HG03045 (cell line): ENCODE measurements around the gene TUBB2B.
"Not testable (repeated sequence)": the region's sequence is repeated elsewhere in the genome, so short reads cannot be mapped to it uniquely, and the experiment has no call there.

ENCODE experiments used
- ATAC-seq: cut with Tn5 transposase; IDR thresholded peaks from one replicate; pipeline ENCODE4 v1.9.1; 2021; ENCODE audit warnings: mild to moderate bottlenecking, moderate library complexity; ENCODE audit not compliant: unreplicated experiment

Gene TUBB2B

DNA sequence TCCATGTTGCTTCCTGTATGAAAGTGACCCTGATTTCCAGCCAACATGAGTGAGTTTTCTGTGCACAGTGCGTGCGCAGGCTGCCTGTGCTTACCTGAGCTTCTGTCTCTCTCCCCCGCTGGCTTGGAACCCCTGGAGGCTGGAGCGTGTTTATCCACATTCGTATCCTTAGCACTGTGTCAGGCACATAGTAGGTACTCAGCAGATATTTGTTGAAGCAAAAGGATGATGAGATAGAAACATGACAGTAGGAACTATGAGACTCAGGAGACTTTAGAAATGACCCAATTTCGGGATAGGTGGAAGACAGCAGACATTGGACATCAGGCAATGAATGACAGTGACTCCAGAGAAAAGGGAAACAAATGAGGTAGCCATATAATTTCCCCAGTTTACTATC is 15.2 kb downstream of the TUBB2B start:
- no peak for ATAC-seq

DNA sequence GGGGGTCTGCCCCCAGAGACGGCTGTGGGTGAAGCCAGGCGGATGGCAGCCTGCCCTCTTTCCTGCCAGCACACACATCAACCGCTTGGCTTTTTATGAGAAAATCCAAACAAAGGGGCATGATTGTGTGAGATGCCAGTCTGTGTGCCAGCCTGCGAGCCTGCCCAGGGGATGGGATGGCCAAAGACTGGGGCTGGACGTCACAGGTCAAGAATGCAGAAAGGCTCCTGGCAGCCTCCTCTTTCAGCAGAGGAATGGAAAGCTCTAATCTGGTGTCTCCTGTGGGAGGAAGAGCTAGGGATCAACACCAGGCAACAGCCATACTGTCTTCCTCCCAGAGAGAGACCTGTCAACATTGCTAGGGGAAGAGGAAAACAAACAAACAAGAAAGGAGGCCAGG is 15.8 kb downstream of the TUBB2B start:
- ATAC-seq, result no peak

DNA sequence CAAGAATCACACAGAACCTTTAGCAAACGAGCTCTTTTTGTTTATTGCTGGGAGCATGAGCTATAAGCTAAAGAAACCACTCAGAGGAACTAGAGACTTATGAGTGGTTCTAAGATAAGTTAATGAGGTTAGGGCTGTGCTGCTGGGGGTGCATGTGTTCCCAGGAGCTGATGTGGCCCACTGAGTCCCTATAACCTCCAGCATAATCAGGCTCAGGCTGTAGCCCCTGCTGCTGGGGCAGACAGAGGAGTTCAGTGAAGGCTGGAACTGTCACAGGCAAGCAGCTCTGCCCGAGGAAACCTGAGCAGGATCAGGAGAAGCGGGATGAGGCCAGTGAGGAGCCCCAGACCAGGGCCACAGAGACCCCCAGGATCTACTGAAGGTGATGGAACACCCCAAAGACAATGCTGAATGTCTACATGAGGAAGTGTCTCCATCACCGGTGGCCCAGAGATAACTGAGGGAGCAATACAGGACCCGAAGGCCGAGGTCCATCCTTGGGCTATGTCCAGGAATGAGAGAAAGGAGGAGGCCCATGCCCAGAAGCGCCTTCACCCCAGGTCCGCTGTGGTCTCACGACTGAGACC is 17.3 kb downstream of the TUBB2B start:
- no peak for ATAC-seq

DNA sequence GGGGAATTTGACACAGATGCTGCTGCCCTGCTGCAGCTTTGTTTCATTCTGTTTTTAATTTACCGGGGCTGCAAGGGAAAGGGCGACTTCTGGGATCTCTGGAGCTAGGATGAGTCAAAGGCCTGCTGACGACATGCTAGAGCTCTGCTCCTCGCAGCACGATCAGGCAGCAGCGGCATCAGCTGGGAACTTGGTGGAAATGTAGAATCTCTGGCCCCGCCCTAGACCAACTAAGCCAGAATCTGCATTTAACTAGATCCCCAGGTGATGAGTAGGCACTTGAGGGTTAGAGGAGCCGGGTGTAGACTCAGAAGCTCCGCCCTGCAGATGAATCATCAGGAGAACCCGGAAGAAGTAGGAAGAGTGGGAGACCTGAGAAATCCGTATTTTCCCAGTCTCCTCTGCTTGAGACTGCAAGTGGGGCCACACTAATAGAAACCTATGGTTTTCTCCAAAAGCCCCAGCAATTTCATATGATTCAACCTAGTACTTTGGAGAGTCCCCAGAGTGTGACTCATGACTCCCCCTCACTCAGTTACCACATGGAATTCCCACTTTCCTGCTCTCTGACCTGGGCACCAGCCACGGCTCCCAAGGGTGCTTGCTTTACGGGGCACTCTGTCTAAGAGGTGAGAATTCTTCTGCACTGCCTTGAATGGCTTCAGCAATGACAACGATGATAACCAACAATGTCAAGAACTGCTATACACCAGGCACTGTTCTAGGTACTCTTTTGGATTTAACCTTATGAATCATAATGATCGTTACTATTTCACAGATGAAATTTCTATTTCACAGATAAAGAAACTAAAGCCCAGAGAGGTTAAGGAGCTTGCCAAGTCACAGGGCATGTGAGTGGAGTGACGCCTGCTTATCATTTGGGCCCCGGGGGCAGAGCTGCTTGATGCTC is 18.1 kb downstream of the TUBB2B start:
- ATAC-seq, result peak; percentile 69

DNA sequence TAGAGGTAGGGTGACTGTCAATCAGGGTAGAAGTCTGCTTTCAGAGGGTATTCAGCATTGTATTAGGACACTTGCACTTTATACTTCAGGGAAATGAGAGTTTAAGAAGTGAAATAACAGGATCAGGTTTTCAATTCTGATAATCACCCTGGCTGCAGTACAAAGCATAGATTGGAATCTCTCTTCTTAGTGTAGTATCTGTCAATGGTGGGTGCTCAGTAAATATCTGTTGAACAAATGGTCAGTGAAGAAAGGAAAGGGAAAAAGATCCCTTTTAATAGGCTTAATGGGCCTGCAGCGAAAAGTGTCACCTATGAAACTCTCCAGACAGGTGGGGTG is 18.7 kb downstream of the TUBB2B start:
- no peak for ATAC-seq

DNA sequence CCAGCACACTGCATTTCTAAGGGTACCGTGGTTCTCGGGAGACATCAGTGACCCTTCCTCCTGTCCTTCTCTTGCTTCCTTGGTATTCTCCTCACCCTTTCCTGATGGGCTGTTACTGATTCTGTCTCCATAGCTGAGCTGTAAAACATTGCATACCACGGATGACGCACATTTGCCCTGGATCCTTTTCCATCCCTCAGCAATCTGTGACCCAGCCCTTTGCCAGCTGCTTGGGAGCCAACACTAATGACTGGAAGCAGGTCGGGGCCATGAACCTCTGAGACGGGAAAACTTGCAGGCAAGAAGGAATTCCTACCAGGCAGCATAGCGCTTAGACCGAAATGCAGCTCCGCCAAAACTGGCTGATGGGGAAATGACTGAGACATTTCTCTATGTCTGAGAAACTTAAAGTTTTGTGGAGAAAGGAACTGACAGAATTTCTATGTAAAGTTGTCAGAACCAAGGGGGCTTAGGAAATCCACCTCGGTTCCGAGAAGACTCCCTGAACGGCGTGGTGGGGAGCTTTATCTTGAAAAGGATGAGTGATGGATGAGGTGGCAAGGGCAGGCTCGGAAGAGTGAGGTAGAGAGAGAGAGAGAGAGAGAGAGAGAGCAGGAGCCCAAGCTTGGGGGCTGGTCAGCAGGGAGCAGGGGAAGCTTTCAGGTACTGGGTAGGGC is 19.2 kb downstream of the TUBB2B start:
- ATAC-seq, result no peak

DNA sequence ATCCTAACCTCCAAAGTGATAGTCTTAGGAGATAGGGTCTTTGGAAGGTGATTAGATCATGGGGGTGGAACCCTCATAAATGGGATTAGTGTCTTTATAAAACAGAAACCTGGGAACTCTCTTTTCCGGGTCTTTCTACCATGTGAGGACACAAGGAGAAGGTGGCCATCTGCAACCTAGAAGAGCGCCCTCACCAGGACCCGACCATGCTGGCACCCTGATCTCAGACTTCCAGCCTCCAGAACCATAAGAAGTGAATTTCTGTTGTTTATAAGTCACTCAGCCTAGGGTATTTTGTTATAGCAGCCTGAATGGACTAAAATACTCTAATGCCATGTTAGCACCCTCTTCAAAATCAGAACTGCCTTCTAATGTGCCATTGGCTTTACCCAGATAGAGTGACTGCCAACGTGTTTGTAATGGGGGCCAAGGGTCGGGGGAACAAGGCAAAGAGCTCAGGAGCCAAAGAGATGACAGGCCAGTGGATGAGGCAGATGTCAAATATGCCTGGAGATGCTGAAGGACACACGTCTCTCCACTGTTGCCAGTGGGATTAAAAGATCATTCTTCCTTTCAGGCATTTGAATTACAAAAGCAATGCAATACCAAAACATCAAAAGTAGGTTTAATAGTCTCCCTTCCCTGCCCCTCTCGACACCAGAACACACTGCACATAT is 21.0 kb downstream of the TUBB2B start:
- no peak for ATAC-seq

DNA sequence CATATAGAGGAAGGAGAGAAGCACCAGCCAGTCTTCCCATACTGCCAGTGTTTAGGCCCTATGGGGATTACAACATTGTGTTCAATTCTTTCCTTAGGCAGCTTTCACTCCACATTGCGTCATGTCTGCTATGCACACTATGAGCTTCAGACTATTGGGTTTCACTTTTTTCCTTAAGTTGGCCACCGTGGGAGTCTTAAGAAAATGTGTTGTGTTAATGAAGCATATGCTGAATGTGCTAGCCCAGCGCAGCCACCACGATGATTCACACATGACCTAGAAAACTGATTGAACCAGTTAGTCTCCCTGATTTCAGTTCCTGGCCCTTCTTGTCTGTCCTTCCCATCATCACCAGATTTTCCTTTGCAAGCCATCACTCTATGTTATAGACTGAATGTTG is 21.5 kb downstream of the TUBB2B start:
- ATAC-seq, result no peak

DNA sequence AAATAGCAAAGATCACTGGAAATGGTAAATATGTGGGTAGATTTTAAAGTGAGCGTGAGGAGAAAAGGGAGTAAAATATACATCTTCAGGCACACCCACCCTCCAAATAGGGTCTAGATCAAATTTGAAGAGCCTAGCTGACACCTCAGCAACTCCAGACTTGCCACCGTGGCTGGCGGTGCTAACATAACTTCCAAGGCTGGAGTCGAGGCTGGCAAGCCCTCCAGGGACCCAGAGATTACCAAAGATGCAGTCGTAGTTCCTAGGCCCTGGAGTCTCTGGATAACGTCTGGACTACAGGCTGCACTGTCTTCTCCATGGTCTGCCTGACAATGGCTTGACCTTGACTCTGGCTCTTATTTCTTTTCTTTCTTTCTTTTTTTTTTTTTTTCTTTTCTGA is 22.5 kb downstream of the TUBB2B start:
- ATAC-seq, result no peak

DNA sequence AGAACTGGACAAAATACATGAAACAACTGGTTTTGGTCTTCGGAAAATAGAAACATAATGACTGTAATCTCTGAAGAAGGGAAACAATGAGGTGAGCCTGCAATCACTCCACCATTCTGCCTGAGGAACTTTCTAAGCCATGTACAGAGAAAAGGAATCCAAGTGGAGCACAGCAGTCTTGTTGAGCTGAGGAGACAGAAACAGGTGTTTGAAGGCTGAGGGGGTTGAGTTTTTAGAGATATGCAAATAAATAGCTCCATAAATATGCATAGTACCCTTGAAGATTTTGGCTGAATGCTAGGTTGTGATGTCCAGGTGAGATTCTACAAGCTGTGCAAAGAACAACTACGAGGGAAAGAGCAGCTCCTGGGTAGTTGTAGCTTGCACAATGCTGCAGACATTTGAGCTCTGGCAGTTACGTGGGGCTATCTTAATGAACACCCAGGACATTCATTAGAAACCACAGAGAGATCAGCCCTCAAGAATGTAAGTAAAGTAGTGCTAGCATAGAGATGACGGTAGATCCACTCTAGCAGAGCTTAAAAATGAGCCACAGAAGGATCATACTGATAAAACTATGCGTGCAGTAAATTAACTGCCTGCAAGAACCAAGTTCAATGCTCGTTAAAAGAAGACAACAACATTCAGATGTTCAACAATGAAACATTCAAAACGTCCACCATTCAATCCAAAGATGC is 24.3 kb downstream of the TUBB2B start:
- no peak for ATAC-seq

DNA sequence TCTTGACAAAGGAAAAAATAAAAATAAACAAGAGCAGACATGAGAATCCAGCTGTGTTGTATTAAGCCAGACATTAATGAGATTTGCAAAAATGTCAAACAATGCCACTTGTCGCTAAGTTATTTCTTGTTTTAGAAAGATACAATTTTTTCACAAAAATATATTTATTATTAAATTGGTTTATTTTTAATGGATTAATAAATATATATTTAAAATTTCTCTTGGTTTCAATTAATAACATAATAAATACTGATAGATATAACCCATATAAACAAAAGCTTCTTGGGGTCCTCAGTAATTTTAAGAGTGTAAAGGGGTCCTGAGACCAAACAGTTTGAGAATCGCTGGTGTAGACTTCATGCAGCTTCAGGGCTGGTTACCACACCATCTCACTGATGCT is 26.1 kb downstream of the TUBB2B start:
- no peak for ATAC-seq

DNA sequence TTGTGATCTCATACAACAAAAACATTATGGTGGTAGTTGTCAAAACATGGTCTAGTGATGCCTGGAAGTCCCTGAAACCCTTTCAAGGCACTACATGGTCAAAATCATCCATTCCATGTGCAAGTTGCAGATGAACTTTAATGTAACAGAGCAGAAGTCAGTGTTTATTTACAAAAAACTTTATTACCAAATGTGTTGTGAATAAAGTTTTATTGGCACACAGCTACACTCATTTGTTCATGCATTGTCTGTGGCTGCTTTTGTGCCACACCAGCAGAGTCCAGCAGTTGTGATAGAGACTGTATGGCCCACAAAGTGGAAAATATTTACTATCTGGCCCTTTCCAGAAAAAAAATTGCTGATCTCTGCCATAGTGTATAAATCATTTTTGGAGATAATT is 26.8 kb downstream of the TUBB2B start:
- ATAC-seq, result no peak

DNA sequence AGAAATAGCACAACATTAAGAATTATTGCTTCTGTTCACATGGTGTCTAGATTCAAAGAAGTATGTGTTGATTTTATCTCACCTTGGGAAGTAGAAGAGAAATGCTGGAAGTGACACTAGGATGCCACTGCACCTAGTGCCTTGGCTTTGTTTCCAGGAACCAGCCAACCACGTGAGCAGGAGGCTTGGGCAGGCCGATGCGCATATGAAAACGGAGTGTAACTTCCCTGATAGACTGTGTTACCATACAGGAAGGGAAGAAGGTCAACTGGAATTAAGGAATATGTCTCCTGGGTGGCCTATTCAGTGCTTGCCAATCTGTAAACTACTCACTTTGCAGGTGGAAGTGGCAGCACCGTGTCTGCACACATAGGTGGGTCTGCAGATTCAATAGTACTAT is 28.1 kb downstream of the TUBB2B start:
- no peak for ATAC-seq

DNA sequence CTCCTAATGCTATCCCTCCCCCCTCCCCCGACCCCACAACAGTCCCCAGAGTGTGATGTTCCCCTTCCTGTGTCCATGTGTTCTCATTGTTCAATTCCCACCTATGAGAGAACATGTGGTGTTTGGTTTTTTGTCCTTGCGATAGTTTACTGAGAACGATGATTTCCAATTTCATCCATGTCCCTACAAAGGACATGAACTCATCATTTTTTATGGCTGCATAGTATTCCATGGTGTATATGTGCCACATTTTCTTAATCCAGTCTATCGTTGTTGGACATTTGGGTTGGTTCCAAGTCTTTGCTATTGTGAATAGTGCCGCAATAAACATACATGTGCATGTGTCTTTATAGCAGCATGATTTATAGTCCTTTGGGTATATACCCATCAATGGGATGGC is 29.7 kb downstream of the TUBB2B start:
- ATAC-seq, result not testable (repeated sequence)

DNA sequence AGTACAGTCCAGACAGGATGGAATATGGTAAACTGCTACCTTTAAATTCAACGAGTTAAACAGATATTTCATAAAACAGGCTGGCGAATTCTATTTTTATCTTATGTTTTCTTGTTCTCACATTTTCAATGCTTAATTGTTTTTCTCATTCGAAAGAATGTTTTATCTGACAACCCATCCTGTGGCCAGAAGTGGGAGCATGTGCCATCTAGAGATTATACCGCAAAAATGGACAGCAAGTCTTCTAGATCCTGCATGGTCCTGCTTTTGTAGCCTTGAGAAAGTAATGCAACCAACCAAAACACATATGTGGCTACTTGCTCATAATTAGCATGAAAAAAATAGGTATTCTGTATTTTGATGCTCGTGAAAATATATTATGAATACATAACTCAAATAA is 30.7 kb downstream of the TUBB2B start:
- ATAC-seq, result no peak

DNA sequence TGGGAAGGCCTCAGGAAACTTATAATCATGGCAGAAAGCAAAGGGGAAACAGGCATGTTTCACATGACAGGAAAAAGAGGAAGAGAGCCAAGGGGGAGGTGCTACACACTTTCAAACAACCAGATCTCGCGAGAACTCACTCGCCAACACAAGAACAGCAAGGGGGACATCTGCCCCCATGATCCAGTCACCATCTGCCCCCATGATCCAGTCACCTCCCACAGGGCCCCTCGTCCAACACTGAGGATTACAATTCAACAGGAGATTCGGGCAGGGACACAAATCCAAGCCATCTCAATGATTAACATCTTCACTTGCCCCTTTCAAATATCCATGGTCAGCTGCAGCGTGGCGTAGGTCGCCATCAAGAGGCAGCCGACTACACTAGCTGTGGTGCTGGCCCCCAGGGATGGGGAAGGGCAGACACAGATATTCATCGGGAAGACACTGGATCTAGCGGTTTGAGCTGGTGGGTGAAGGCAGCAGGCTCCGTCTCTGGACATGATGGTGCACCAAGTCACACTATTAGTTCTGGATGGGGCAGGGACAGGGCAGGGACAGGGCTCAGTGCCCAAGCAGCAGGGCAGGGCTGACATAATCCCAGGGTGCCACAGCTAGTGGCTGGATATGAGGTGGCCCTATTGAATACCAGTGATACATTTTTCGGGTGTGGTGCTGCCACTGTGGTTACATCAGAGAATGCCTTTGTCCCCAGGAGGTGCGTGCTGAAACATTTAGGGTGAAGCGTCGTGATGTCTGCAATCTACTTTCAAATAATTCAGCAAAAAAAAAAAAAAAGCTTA is 31.6 kb downstream of the TUBB2B start:
- ATAC-seq, result no peak

DNA sequence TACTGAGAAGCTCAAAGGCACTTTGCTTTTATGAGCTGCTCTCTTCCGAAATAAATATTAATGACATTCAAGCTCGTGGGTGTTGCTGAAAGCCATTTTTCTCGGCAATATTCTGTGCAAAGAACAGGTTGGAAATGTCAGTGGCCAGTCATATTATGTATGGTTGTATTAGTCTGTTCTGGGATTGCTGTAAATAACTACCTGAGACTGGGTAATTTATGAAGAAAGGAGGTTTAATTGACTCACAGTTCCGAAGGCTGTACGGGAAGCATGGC is 32.1 kb downstream of the TUBB2B start:
- no peak for ATAC-seq

DNA sequence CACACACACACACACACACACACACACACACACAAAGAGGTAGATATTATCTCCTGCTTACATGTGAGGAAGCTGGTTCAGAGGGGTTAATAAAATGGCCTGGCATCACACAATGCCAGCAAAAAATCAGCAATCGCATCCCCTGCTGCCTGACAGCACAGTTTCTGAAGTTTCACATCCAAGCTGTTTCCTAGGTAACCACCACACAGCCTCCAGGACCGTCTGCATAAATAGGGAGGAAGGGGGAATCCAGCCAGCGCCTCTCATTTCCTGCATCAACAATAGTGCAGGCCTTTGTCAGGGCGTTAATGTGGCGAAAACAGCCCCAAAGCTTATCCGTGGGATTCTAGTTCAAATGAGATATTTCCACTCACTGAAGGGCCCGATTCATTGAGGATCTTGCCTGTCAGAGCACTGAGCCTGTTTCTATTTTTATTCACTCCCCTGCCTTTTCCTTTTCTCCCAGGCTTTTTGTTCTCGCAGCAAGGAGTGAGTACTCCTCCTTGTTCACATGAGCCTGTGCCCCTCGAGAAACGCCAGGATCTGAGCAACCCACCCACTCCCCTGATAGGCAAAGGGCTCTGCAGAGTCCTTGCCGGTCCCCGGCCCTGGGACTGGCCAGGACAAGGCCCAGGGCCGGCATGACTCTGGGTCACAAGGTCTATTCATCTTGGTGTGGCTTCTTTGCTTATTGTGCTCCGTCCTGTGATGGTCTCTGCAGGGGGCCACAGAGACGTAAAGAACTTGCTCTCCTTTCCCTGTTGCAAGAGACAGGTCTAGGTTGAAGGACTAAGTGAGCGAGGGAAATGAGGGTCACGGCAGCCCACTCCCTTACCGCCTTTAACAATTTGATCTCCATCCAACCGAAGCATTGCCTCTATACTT is 32.7 kb downstream of the TUBB2B start:
- ATAC-seq, result no peak

DNA sequence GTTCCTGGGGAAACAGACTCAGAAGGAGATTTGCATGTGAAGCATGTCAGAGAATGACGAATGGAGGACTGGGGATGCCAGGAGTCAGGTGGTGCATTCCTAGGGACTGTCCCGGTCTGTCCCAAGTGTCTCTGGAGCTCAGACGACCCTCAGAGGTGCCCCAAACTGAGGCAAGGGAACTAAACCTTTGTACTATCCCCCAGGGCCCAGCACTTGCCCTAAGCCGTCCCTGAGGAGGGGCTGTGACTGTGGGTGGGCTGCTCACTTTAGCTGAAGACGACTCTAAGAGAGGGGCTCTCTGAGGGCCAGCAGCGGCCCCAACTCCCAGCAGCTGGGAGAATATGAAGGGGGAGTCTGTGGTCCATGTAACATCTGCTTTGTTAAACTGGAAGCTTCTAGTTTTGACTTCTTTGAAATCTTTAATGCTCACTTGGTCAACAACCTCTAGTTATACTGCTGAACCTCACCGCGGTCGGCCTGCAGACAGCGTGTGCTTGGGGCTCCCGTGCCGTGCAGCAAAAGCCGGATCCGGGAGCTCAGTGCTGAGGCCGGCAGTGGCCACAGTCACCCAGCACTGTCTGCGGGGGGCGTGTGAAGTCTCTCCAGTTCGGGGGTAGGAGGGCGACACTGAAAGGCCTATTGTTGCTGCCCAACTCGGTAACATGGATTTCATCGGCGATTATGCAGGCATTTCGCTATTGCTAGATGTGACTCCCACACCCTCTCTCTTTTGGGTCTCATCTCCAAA is 34.2 kb downstream of the TUBB2B start:
- ATAC-seq, result no peak
